Esophagus muscularis mucosa (tissue), 3 donors: Measurements from ENCODE around the gene SLC38A2.

Experiments
- POLR2A ChIP-seq: fragments of 450-650 bp; IDR thresholded peaks from one replicate; pipeline ENCODE4 v1.6.1; 2017; ENCODE audit warnings: antibody characterized with exemption, moderate library complexity, mild to moderate bottlenecking, low read depth
- TF ChIP-seq, protein P1 (sequence below), 3 experiments: fragments of 200-600 bp in 2 of 3; fragments of 450-650 bp in 1 of 3; sonication (generic) in 2 of 3; IDR thresholded peaks; one replicate each; pipeline ENCODE4 v1.5.1; 2017 to 2019; ENCODE audit warnings: antibody characterized with exemption in 3 of 3, mild to moderate bottlenecking in 2 of 3, moderate library complexity in 1 of 3

DNA sequence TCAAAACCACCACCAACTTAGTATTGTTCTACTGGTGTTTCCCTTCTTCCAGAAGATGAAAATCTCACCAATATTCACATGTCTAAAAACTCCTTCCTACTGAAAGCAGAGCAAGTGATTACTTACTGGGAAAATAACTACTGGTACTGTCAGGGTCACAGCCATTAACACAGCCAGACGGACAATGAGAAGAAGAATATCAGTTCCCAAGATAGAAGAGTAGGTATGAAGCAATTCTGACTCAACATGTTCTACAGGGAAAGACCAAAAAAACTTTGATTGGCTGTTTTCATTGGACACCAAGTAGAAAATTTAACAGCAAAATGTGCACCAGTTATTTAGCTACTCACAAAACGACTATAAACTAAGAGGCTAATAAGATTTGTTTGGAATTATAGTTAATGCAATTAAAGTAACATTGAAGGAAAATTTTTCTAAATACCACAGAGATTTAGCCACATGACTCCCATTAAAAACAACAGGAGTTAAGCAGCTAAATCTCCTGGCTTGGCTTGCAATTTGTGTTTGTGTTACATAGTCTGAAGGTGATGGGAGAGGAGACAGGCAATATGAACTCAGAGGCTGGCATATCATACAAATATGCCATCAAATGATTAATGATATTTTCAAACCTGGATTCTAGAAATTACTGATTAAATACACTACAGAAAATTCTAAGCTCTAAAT lies 9.5 kb downstream of the SLC38A2 start:
- no peak for TF ChIP-seq POLR2A
- TF ChIP-seq, protein P1, sequence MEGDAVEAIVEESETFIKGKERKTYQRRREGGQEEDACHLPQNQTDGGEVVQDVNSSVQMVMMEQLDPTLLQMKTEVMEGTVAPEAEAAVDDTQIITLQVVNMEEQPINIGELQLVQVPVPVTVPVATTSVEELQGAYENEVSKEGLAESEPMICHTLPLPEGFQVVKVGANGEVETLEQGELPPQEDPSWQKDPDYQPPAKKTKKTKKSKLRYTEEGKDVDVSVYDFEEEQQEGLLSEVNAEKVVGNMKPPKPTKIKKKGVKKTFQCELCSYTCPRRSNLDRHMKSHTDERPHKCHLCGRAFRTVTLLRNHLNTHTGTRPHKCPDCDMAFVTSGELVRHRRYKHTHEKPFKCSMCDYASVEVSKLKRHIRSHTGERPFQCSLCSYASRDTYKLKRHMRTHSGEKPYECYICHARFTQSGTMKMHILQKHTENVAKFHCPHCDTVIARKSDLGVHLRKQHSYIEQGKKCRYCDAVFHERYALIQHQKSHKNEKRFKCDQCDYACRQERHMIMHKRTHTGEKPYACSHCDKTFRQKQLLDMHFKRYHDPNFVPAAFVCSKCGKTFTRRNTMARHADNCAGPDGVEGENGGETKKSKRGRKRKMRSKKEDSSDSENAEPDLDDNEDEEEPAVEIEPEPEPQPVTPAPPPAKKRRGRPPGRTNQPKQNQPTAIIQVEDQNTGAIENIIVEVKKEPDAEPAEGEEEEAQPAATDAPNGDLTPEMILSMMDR (IDR thresholded peaks at IDR 0.05): no peak
